ENCODE results near the gene CADPS2. TPM values are rescaled to one million over a fixed set of nuclear protein-coding genes. Genes with fewer than 3 reads are reported as not detected.

The CADPS2 gene
- total and polyA plus RNA-seq, 10 of the 15 experiments (the other 5 are each of a cell fraction or from before 2014, with no cell fraction given) = 0.05 to 7.5 (median 0.25) TPM

DNA sequence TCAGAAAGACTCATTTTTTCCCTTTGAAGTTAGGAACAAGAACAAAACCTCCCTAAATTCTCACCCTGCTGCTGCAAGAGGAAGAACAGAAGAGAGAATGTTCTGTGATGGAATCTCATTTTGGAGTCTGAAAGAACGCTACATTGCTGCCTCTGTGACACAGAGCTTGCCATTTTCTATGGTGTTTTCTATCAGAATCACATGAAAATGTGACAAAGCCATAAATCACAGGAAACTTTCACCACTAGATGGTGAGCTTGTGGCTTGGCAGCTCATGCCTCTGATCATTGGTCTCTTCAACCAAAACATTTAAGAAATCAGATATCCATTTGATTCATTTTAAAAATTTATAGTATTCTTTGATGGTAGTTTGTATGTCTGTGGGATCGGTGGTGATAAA, 82.9 kb downstream of the CADPS2 start:
- FAIRE-seq = no peak
- POLR2A ChIA-PET = interaction anchor here (0.5 to 0.6 kb wide), 2 partner anchors 126 to 139 kb away, joined by 3 to 9 read pairs; no protein-coding TSS in a partner anchor
- no peak overlapping the region for H3K27ac ChIP-seq (ENCODE audit: control insufficient read depth, insufficient read depth)
- no peaks in the 10 kb centered on the region for H4K20me1 ChIP-seq (ENCODE audit: control insufficient read depth, insufficient read depth)
- RAD21 ChIA-PET (ENCODE audit: unreplicated experiment) = interaction anchor here (0.7 to 2.5 kb wide), 17 partner anchors 11 to 564 kb away, joined by 3 to 16 read pairs (median 3); partner anchors contain the start of gene CADPS2
- no peak overlapping the region for H3K9ac ChIP-seq (ENCODE audit: control insufficient read depth, insufficient read depth, low read length)
- no peak overlapping the region for H3K4me3 ChIP-seq
- no peaks in the 10 kb centered on the region for H3K36me3 ChIP-seq (ENCODE audit: control insufficient read depth in 2 of 2, insufficient read depth in 2 of 2, low read length in 1 of 2)
- H3K9me3 ChIP-seq (replicated peaks; ENCODE audit: control insufficient read depth, insufficient read depth, low read length) = no peaks in the 10 kb centered on the region
- WGBS (ENCODE audit: insufficient coverage, insufficient replicate concordance, low lambda C conversion rate, missing lambda C conversion rate) = 0% methylated on average over 2 of the region's 2 CpGs
- no peak for DNase-seq (ENCODE audit: low read depth, low spot score)
- no peak overlapping the region for H3K4me2 ChIP-seq (ENCODE audit: control insufficient read depth, insufficient read depth)
- BruUV-seq (replicated peaks) = no TSS peak
- CTCF ChIA-PET = interaction anchor here (0.6 to 3.0 kb wide), 27 partner anchors 11 to 564 kb away, joined by 3 to 28 read pairs (median 3); partner anchors contain the start of gene CADPS2
- in situ Hi-C loops (cut with MboI) (no loop called here), intact Hi-C loops (cut with micrococcal nuclease; ENCODE audit: unreplicated experiment) (loop anchor here (5.0 to 10.0 kb wide), 3 partner anchors 84 to 351 kb away; partner anchors contain the start of gene CADPS2)
- SMC1A ChIA-PET (ENCODE audit: uncharacterized antibody, unreplicated experiment) = interaction anchor here (0.7 to 2.0 kb wide), 22 partner anchors 11 to 564 kb away, joined by 3 to 9 read pairs (median 4); no protein-coding TSS in a partner anchor
- no peak overlapping the region for H2AFZ ChIP-seq (ENCODE audit: control insufficient read depth, low read depth, low read length)
- H3K4me1 ChIP-seq (ENCODE audit: control insufficient read depth, insufficient read depth, low read length) = no peaks in the 10 kb centered on the region
- no peaks in the 10 kb centered on the region for H3K79me2 ChIP-seq (ENCODE audit: control insufficient read depth, insufficient read depth, low read length)
- no peaks in the 10 kb centered on the region for H3K27me3 ChIP-seq (replicated peaks in 1 of 2; ENCODE audit: control insufficient read depth in 2 of 2, insufficient read depth in 2 of 2, low read length in 1 of 2)
- ATAC-seq = peak; percentile 83
- TF ChIP-seq PAX5 (IDR thresholded peaks at IDR 0.05; ENCODE audit: borderline replicate concordance, low read depth, low read length) = no peak
- TF ChIP-seq, protein P1, sequence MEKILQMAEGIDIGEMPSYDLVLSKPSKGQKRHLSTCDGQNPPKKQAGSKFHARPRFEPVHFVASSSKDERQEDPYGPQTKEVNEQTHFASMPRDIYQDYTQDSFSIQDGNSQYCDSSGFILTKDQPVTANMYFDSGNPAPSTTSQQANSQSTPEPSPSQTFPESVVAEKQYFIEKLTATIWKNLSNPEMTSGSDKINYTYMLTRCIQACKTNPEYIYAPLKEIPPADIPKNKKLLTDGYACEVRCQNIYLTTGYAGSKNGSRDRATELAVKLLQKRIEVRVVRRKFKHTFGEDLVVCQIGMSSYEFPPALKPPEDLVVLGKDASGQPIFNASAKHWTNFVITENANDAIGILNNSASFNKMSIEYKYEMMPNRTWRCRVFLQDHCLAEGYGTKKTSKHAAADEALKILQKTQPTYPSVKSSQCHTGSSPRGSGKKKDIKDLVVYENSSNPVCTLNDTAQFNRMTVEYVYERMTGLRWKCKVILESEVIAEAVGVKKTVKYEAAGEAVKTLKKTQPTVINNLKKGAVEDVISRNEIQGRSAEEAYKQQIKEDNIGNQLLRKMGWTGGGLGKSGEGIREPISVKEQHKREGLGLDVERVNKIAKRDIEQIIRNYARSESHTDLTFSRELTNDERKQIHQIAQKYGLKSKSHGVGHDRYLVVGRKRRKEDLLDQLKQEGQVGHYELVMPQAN (conservative IDR thresholded peaks at IDR 0.05) = no peak
- TF ChIP-seq, protein P2, sequence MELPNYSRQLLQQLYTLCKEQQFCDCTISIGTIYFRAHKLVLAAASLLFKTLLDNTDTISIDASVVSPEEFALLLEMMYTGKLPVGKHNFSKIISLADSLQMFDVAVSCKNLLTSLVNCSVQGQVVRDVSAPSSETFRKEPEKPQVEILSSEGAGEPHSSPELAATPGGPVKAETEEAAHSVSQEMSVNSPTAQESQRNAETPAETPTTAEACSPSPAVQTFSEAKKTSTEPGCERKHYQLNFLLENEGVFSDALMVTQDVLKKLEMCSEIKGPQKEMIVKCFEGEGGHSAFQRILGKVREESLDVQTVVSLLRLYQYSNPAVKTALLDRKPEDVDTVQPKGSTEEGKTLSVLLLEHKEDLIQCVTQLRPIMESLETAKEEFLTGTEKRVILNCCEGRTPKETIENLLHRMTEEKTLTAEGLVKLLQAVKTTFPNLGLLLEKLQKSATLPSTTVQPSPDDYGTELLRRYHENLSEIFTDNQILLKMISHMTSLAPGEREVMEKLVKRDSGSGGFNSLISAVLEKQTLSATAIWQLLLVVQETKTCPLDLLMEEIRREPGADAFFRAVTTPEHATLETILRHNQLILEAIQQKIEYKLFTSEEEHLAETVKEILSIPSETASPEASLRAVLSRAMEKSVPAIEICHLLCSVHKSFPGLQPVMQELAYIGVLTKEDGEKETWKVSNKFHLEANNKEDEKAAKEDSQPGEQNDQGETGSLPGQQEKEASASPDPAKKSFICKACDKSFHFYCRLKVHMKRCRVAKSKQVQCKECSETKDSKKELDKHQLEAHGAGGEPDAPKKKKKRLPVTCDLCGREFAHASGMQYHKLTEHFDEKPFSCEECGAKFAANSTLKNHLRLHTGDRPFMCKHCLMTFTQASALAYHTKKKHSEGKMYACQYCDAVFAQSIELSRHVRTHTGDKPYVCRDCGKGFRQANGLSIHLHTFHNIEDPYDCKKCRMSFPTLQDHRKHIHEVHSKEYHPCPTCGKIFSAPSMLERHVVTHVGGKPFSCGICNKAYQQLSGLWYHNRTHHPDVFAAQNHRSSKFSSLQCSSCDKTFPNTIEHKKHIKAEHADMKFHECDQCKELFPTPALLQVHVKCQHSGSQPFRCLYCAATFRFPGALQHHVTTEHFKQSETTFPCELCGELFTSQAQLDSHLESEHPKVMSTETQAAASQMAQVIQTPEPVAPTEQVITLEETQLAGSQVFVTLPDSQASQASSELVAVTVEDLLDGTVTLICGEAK (IDR thresholded peaks at IDR 0.05; ENCODE audit: borderline replicate concordance) = no peak
- TF ChIP-seq BRCA1 (IDR thresholded peaks at IDR 0.05; ENCODE audit: low read depth, low read length) = no peak
- no peak for TF ChIP-seq CBFB (IDR thresholded peaks at IDR 0.05; ENCODE audit: low read depth)
- TF ChIP-seq RAD21 (IDR thresholded peaks at IDR 0.05; ENCODE audit: insufficient read depth, low read depth, low read length) = peak; percentile 22; the same call in 1 of the 2 replicates
- TF ChIP-seq MYB (IDR thresholded peaks at IDR 0.05; ENCODE audit: borderline replicate concordance, low read depth, low read length) = no peak
- TF ChIP-seq, protein P3, sequence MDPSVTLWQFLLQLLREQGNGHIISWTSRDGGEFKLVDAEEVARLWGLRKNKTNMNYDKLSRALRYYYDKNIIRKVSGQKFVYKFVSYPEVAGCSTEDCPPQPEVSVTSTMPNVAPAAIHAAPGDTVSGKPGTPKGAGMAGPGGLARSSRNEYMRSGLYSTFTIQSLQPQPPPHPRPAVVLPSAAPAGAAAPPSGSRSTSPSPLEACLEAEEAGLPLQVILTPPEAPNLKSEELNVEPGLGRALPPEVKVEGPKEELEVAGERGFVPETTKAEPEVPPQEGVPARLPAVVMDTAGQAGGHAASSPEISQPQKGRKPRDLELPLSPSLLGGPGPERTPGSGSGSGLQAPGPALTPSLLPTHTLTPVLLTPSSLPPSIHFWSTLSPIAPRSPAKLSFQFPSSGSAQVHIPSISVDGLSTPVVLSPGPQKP (IDR thresholded peaks at IDR 0.05; ENCODE audit: low read depth, low read length) = no peak
- TF ChIP-seq STAT1 (conservative IDR thresholded peaks at IDR 0.05) = no peak
- TF ChIP-seq MTA2 (IDR thresholded peaks at IDR 0.05; ENCODE audit: low read depth) = no peak
- TF ChIP-seq, protein P4, sequence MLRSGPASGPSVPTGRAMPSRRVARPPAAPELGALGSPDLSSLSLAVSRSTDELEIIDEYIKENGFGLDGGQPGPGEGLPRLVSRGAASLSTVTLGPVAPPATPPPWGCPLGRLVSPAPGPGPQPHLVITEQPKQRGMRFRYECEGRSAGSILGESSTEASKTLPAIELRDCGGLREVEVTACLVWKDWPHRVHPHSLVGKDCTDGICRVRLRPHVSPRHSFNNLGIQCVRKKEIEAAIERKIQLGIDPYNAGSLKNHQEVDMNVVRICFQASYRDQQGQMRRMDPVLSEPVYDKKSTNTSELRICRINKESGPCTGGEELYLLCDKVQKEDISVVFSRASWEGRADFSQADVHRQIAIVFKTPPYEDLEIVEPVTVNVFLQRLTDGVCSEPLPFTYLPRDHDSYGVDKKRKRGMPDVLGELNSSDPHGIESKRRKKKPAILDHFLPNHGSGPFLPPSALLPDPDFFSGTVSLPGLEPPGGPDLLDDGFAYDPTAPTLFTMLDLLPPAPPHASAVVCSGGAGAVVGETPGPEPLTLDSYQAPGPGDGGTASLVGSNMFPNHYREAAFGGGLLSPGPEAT (IDR thresholded peaks at IDR 0.05; ENCODE audit: low read depth) = no peak
- TF ChIP-seq FOXK2 (IDR thresholded peaks at IDR 0.05) = no peak
- TF ChIP-seq RAD51 (IDR thresholded peaks at IDR 0.05) = no peak
- TF ChIP-seq CBX5 (IDR thresholded peaks at IDR 0.05; ENCODE audit: low read depth) = no peak
